GM12874 (cell line): Measurements from ENCODE around the gene BMAL2.

Experiments
- CTCF ChIP-seq: IDR thresholded peaks from 2 replicates; pipeline ENCODE4 v1.5.1; 2011; ENCODE audit warnings: low read depth, mild to moderate bottlenecking, control low read depth, low read length, moderate library complexity; ENCODE audit not compliant: insufficient read depth

Gene BMAL2

GRCh38 chr12:27304856-27305255 lies 27.8 kb upstream of the BMAL2 start:
- no peak for TF ChIP-seq CTCF

DNA sequence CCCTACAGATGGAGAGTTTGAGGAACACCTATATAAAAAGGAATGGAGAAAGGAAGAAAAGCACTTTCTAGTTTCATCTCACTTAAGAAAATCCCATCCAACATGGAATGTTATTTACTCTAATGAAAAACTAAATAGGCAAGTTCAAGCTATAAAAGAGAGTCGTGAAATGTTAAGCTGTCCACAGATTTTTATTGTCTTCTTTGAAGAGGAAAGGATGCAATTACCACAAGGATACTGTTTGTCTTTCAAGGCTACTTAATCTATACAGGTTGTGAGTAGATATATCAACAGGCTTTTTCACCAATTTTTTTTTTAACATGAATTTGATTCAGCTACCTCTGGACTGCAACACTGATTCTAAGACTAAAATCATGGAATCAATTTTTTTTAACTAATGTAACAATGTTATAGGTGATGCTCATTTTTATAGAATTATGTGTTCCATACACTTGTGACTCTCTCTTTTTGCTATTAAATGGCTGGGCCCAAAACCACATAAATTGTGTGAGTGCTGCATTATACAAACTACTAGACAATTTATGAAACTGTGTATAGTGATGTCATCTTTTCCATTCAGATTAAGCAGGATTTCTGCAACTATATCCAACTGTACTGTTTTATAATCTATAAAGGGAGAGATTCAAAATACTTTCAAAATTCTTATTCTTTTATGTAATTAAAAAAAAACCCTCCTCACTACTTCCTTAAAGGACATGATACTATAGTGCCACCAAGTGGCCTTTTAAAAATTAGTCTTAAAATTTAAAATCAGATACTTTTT lies 26.8 kb upstream of the BMAL2 start:
- no peak for TF ChIP-seq CTCF

- no peak for TF ChIP-seq CTCF
These were observed 23.2 kb upstream of the BMAL2 start for GRCh38 chr12:27309293-27309994.

GRCh38 chr12:27309995-27310315 lies 22.7 kb upstream of the BMAL2 start:
- TF ChIP-seq CTCF, result no peak

- TF ChIP-seq CTCF, result no peak
These were observed 15.7 kb upstream of the BMAL2 start for GRCh38 chr12:27316947-27317346.

- TF ChIP-seq CTCF, result no peak
These were observed 13.2 kb upstream of the BMAL2 start for GRCh38 chr12:27319409-27319808.

DNA sequence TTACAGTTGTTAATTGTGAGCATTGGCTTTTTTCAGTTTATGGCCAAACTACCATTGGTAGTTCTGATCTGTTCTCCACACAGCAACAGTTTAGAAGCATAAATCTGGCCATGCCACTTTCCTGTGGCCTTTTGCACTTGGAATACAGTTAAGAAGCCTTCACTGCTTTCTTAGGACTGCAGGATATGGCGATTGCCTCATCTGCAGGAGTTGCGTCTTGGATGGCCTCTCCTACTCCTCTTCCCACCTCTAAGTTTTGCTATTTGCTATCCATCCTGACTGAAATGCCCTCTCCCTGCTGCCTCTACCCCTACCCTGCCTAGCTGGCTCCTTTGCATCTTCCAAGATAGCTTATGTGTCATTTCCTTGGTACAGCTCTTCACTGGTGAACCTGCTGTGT lies 12.8 kb upstream of the BMAL2 start:
- TF ChIP-seq CTCF, result no peak
